AG04449 (cell line): Measurements from ENCODE around the gene GPX8.

Source experiments
- CTCF ChIA-PET: fragments of 350-600 bp; formaldehyde crosslinking; extraction: SDS; loops from one replicate; lab custom pipeline; 2021; ENCODE audit warnings: antibody characterized with exemption; lab: Yijun Ruan, JAX
- POLR2A ChIA-PET: fragments of 400-600, 350-600 bp; formaldehyde crosslinking; extraction: SDS; loops from one replicate; lab custom pipeline; 2020; ENCODE audit warnings: antibody characterized with exemption, inconsistent platforms; lab: Yijun Ruan, JAX
- DNase-seq: peaks from one replicate; pipeline ENCODE4 v3.0.0-alpha.2; 2010; ENCODE audit warnings: low read depth, low spot score
- H3K4me3 ChIP-seq: 2 replicates; pipeline ENCODE4 v1.5.1; 2011; ENCODE audit warnings: low read depth, mild to moderate bottlenecking, control low read depth, low read length
- CTCF ChIP-seq: IDR thresholded peaks from one replicate; pipeline ENCODE4 v1.5.1; 2011; ENCODE audit warnings: mild to moderate bottlenecking, moderate library complexity, low read length, control low read depth, inconsistent platforms; ENCODE audit not compliant: insufficient read depth; ENCODE audit errors: missing control alignments

GPX8 gene

GRCh38 chr5:55188656-55189540 is 28.9 kb downstream of the GPX8 start:
- ChIA-PET CTCF (interaction anchor here (0.9 kb wide), 1 partner anchor 117 kb away, joined by 3 read pairs; no protein-coding TSS in a partner anchor), POLR2A (no interaction called here)
- DNase-seq, result no peak
- no peak for TF ChIP-seq CTCF
- H3K4me3 ChIP-seq, result no peak overlapping the region

GRCh38 chr5:55191165-55191564 is 31.2 kb downstream of the GPX8 start:
- H3K4me3 ChIP-seq, result no peak overlapping the region
- ChIA-PET POLR2A (no interaction called here), CTCF (interaction anchor here (2.0 kb wide), 1 partner anchor 15 kb away, joined by 4 read pairs; no protein-coding TSS in a partner anchor)
- no peak for TF ChIP-seq CTCF
- no peak for DNase-seq

- no peak for DNase-seq
- H3K4me3 ChIP-seq, result no peak overlapping the region
- POLR2A ChIA-PET, result no interaction called here
- CTCF ChIA-PET, result no interaction called here
- TF ChIP-seq CTCF, result no peak
Observed at GRCh38 chr5:55205001-55205400, 45.0 kb downstream of the GPX8 start.

GRCh38 chr5:55211184-55211874 is 51.4 kb downstream of the GPX8 start:
- no peak overlapping the region for H3K4me3 ChIP-seq
- ChIA-PET CTCF (no interaction called here), POLR2A (no interaction called here)
- TF ChIP-seq CTCF, result no peak
- DNase-seq, result no peak
